Immature natural killer cell (primary cell): Measurements from ENCODE around the gene SHE. TPM values are rescaled to one million over a fixed set of nuclear protein-coding genes. Genes with fewer than 3 reads are reported as not detected.

Source experiments
- DNase-seq, 3 donors: peaks; one replicate each; pipeline ENCODE4 v3.0.0; 2022; ENCODE audit warnings: mixed read lengths in 1 of 3
- H3K27ac Mint-ChIP-seq, 6 donors: one replicate each; pipeline ENCODE4 v1.8.0; 2020; ENCODE audit warnings: mixed read lengths in 6 of 6, mild to moderate bottlenecking in 5 of 6, inconsistent platforms in 4 of 6, moderate library complexity in 3 of 6
- H3K27me3 Mint-ChIP-seq, 3 donors: one replicate each; pipeline ENCODE4 v1.8.0; 2020 to 2021; ENCODE audit warnings: low read depth in 3 of 3, mild to moderate bottlenecking in 3 of 3, mixed read lengths in 3 of 3, moderate library complexity in 3 of 3, inconsistent platforms in 1 of 3
- H3K36me3 Mint-ChIP-seq, 3 donors: one replicate each; pipeline ENCODE4 v1.8.0; 2020; ENCODE audit warnings: mixed read lengths in 3 of 3, inconsistent platforms in 2 of 3, mild to moderate bottlenecking in 2 of 3
- H3K4me1 Mint-ChIP-seq, 2 donors: one replicate each; pipeline ENCODE4 v1.8.0; 2020; ENCODE audit warnings: inconsistent platforms in 2 of 2, mild to moderate bottlenecking in 2 of 2, mixed read lengths in 2 of 2, moderate library complexity in 1 of 2
- H3K4me3 Mint-ChIP-seq, 5 donors: one replicate each; pipeline ENCODE4 v1.8.0; 2020; ENCODE audit warnings: mild to moderate bottlenecking in 5 of 5, mixed read lengths in 5 of 5, inconsistent platforms in 3 of 5, moderate library complexity in 3 of 5
- H3K9me3 Mint-ChIP-seq, 6 donors: one replicate each; pipeline ENCODE4 v1.8.0; 2020; ENCODE audit warnings: mild to moderate bottlenecking in 6 of 6, mixed read lengths in 6 of 6, inconsistent platforms in 4 of 6, moderate library complexity in 3 of 6
- polyA plus RNA-seq, 3 donors: library from polyadenylated mRNA; unstranded; fragments of 300-500 nt; fragmentation: Illumina TruSeq; gene quantifications; one replicate each; pipeline ENCODE4 v1.2.3, GENCODE V29; 2021

SHE gene
- polyA plus RNA-seq, 3 donors from 2014 or later = 0.13 TPM; not detected in 2

- Mint-ChIP-seq H3K36me3 (no peaks in the 10 kb centered on the region), H3K27ac (peak overlapping the region in 3 of 6 donors; percentile 21 to 93 (median 40)), H3K9me3 (no peaks in the 10 kb centered on the region), H3K27me3 (peaks cover 1 to 3% (median 2%) of the 10 kb centered on the region in 3 donors), H3K4me3 (peak overlapping the region in 2 of 5 donors; percentile 4 to 19), H3K4me1 (peaks cover 13 to 38% of the 10 kb centered on the region in 2 donors)
- no peak for DNase-seq
Observed at GRCh38 chr1:154465621-154466195, 36.5 kb downstream of the SHE start.

- Mint-ChIP-seq H3K27ac (peak overlapping the region in 3 of 6 donors; percentile 72 to 89 (median 74)), H3K4me3 (peak overlapping the region in 4 of 5 donors; percentile 44 to 83 (median 54)), H3K36me3 (no peaks in the 10 kb centered on the region), H3K4me1 (peaks cover 13 to 38% of the 10 kb centered on the region in 2 donors), H3K27me3 (peaks cover 0 to 3% (median 1%) of the 10 kb centered on the region in 3 donors), H3K9me3 (no peaks in the 10 kb centered on the region)
- peak in 2 of 3 donors; percentile 15 to 46 for DNase-seq
Observed at GRCh38 chr1:154463512-154463990, 38.7 kb downstream of the SHE start.

DNA sequence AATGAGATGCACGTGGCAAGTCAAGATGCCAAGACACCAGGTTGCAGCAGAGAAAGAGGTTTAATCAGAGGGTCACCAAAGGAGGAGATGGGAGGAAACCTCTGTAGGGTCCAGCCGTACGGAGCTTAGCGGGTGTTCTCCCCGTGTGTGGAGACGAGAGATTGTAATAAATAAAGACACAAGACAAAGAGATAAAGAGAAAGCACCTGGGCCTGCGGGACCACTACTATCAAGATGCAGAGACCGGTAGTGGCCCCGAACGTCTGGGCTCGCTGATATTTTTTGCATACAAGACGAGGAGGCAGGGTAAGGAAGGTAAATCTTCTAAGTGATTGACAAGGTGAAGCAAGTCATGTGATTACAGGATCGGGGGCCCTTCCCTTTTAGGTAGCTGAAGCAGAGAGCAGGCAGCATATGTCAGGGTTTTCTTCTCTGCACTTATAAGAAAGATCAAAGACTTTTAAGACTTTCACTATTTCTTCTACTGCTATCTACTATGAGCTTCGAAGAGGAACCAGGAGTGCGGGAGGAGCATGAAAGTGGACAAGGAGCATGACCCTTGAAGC lies 41.4 kb downstream of the SHE start:
- Mint-ChIP-seq H3K9me3 (peaks cover 0 to 1% (median 0%) of the 10 kb centered on the region in 6 donors), H3K27ac (no peak overlapping the region), H3K4me3 (no peak overlapping the region), H3K4me1 (peaks cover 11 to 22% of the 10 kb centered on the region in 2 donors), H3K36me3 (no peaks in the 10 kb centered on the region), H3K27me3 (peaks cover 0 to 5% (median 0%) of the 10 kb centered on the region in 3 donors)
- DNase-seq = no peak

- Mint-ChIP-seq H3K27ac (no peak overlapping the region), H3K9me3 (peaks cover 0 to 1% (median 0%) of the 10 kb centered on the region in 6 donors), H3K4me1 (peaks cover 8 to 12% of the 10 kb centered on the region in 2 donors), H3K27me3 (peaks cover 1 to 3% (median 2%) of the 10 kb centered on the region in 3 donors), H3K36me3 (no peaks in the 10 kb centered on the region), H3K4me3 (no peak overlapping the region)
- DNase-seq = no peak
Observed at GRCh38 chr1:154459080-154459479, 43.1 kb downstream of the SHE start.

GRCh38 chr1:154456631-154457030 lies 45.6 kb downstream of the SHE start:
- DNase-seq = no peak
- H3K27ac Mint-ChIP-seq = no peak overlapping the region

GRCh38 chr1:154454386-154455120 lies 47.7 kb downstream of the SHE start:
- Mint-ChIP-seq H3K4me1 (no peaks in the 10 kb centered on the region), H3K9me3 (peaks cover 0 to 1% (median 0%) of the 10 kb centered on the region in 6 donors), H3K27ac (no peak overlapping the region), H3K27me3 (peaks cover 5 to 9% (median 8%) of the 10 kb centered on the region in 3 donors), H3K4me3 (no peak overlapping the region), H3K36me3 (no peaks in the 10 kb centered on the region)
- no peak for DNase-seq

More at GRCh38 chr1:154456631-154457030, 45.6 kb downstream of the SHE start:
- no peaks in the 10 kb centered on the region for H3K4me1 Mint-ChIP-seq
- peaks cover 0 to 1% (median 0%) of the 10 kb centered on the region in 6 donors for H3K9me3 Mint-ChIP-seq
- no peaks in the 10 kb centered on the region for H3K36me3 Mint-ChIP-seq
- peaks cover 2 to 5% (median 3%) of the 10 kb centered on the region in 3 donors for H3K27me3 Mint-ChIP-seq
- no peak overlapping the region for H3K4me3 Mint-ChIP-seq

DNA sequence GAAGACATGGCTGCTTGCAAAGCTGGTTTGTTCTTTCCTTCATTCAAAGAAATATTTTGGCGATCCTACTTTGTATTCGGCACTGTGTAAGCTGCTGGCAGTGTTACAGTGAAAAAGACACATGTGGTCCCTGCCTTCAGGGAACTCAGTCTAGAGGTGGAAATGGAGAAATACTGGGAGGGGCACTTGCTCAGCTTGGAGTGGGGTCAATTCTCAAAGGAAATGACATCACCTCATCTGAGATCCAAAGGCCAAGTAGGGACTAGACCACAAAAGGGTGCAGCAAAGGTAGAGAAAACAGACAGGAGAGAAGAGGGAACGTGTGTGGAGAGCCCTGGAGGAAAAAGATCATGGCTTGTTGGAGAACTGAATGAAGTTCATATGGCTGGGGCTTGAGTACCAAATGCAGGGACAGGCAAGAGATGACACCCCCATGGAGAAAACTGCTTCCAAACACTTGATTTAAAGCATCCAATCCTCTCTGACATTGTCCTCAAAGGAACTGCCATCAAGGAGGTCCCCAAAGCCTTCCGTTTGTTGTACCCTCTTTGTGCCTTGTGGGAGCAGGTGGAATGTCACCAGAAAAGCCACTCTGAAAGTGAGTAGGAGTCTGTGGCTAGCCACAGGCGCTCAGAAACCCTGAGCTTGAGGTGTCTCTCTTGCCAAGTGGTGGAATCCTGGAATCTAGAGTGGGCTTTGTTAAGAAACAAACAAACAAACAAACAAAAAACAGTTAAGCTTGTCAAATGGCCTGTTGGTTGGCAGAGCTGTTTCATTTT lies 48.4 kb downstream of the SHE start:
- Mint-ChIP-seq H3K27me3 (peaks cover 8 to 9% (median 8%) of the 10 kb centered on the region in 3 donors), H3K9me3 (peaks cover 0 to 1% (median 0%) of the 10 kb centered on the region in 6 donors), H3K4me1 (no peaks in the 10 kb centered on the region), H3K36me3 (no peaks in the 10 kb centered on the region), H3K4me3 (no peak overlapping the region), H3K27ac (no peak overlapping the region)
- no peak for DNase-seq

DNA sequence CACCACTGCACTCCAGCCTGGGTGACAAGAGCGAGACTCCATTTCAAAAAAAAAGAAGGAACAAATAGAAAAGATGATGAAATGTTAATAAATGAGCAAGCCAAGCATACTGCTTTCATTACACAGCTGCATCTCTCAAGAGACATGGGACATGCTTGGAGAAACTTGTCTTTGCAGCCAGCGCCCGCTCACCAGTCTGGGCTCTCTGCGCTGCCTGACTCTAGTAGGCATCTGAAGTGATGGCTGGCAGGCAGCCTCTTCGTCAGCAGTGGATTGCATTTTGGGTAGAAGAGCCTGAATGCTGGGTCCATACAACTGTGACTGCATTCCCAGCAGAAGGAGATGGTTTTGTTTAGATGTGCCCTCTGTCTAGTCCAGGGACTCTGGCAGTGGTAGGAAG lies 49.1 kb downstream of the SHE start:
- H3K36me3 Mint-ChIP-seq = no peaks in the 10 kb centered on the region

GRCh38 chr1:154448331-154448811 lies 53.8 kb downstream of the SHE start:
- H3K4me3 Mint-ChIP-seq = no peak overlapping the region
- H3K36me3 Mint-ChIP-seq = no peaks in the 10 kb centered on the region

More for the DNA sequence above, 49.1 kb downstream of the SHE start:
- Mint-ChIP-seq H3K9me3 (peaks cover 0 to 1% (median 0%) of the 10 kb centered on the region in 6 donors), H3K27ac (no peak overlapping the region), H3K4me1 (no peaks in the 10 kb centered on the region), H3K4me3 (no peak overlapping the region), H3K27me3 (peaks cover 7 to 8% (median 8%) of the 10 kb centered on the region in 3 donors)
- DNase-seq = no peak

DNA sequence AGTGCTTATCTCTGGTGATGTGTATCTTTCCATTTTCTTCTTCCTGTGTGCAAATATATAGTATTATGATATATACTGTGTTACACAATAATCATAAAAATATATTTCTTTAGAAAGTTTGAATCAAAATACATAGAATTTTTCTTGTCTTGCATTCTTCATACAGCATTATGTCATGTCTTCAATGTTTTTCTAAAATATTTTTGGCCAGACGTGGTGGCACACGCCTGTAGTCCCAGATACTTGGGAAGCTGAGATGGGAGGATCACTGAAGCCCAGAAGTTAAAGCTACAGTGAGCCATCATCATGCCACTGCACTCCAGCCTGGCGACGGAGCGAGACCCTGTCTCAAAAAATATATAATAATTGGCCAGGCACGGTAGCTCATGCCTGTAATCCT lies 55.4 kb downstream of the SHE start:
- Mint-ChIP-seq H3K27me3 (peaks cover 9 to 15% (median 13%) of the 10 kb centered on the region in 3 donors), H3K4me3 (no peak overlapping the region), H3K27ac (no peak overlapping the region), H3K36me3 (peaks cover 0 to 4% (median 0%) of the 10 kb centered on the region in 3 donors), H3K4me1 (peaks cover 14 to 18% of the 10 kb centered on the region in 2 donors), H3K9me3 (no peaks in the 10 kb centered on the region)
- no peak for DNase-seq

More at GRCh38 chr1:154448331-154448811, 53.8 kb downstream of the SHE start:
- no peak overlapping the region for H3K27ac Mint-ChIP-seq
- peaks cover 13 to 18% of the 10 kb centered on the region in 2 donors for H3K4me1 Mint-ChIP-seq
- no peak for DNase-seq
- no peaks in the 10 kb centered on the region for H3K9me3 Mint-ChIP-seq
- H3K27me3 Mint-ChIP-seq = peaks cover 8 to 13% (median 12%) of the 10 kb centered on the region in 3 donors

DNA sequence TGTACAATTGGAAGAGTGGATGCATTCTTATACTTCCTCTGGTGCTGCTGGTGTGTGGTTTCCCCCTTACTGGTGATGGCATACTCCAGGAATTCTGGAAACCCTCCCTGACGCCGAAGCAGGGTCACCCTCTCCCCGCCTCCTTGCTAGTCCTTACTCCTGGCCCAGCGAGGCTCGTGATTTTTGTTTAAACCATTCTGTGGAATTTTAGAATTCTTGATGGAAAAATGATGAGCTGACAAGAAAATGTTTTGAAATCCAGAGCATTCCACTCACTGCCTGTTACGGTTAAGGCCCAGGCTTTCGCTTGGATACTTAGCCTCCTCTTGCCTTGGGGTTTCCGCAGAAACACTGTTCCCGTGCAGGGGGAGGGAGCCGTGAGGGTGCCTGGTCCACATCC lies 55.9 kb downstream of the SHE start:
- Mint-ChIP-seq H3K4me3 (no peak overlapping the region), H3K4me1 (peaks cover 14 to 18% of the 10 kb centered on the region in 2 donors), H3K9me3 (no peaks in the 10 kb centered on the region), H3K27me3 (peaks cover 6 to 15% (median 14%) of the 10 kb centered on the region in 3 donors), H3K27ac (no peak overlapping the region), H3K36me3 (peaks cover 0 to 5% (median 0%) of the 10 kb centered on the region in 3 donors)
- no peak for DNase-seq

- H3K27me3 Mint-ChIP-seq = peaks cover 6 to 14% (median 8%) of the 10 kb centered on the region in 3 donors
- H3K27ac Mint-ChIP-seq = peak overlapping the region in 1 of 6 donors; percentile 49
- peak; percentile 21 to 49 (median 30) for DNase-seq
- H3K36me3 Mint-ChIP-seq = peaks cover 0 to 5% (median 0%) of the 10 kb centered on the region in 3 donors
- H3K4me1 Mint-ChIP-seq = peaks cover 14 to 18% of the 10 kb centered on the region in 2 donors
- no peaks in the 10 kb centered on the region for H3K9me3 Mint-ChIP-seq
- peak overlapping the region in 4 of 5 donors; percentile 30 to 41 (median 40) for H3K4me3 Mint-ChIP-seq
Observed at GRCh38 chr1:154445040-154445472, 57.2 kb downstream of the SHE start.
